ENCODE data around the gene MUC13.
A peak's percentile ranks its signal among the peaks of the same experiment; 100 is the strongest.

The MUC13 gene

GRCh38 chr3:124934577-124934976, at the start of gene MUC13:
TSS of gene MUC13 (minus strand) at chr3:124934751. CDS start at chr3:124934712, 39 bp downstream.
- Mint-ChIP-seq H3K27me3 (peaks cover 16 to 23% of the 10 kb centered on the region in 2 donors), H3K36me3 (no peaks in the 10 kb centered on the region), H3K4me1 (no peaks in the 10 kb centered on the region), H3K9me3 (no peaks in the 10 kb centered on the region), H3K27ac (no peak within 1 kb of the TSS), H3K4me3 (no peak within 1 kb of the TSS)
- ATAC-seq (replicated peaks) (no peak), DNase-seq (no peak)

- Mint-ChIP-seq H3K9me3 (no peaks in the 10 kb centered on the region), H3K4me1 (no peaks in the 10 kb centered on the region), H3K4me3 (no peak overlapping the region), H3K27me3 (no peaks in the 10 kb centered on the region), H3K27ac (no peak overlapping the region), H3K36me3 (peaks cover 7 to 14% of the 10 kb centered on the region in 2 donors)
- DNase-seq (no peak), ATAC-seq (replicated peaks) (no peak)
Observed at GRCh38 chr3:124982855-124983254, 48.3 kb upstream of the MUC13 start.

GRCh38 chr3:124981472-124981871, 46.9 kb upstream of the MUC13 start:
- no peaks in the 10 kb centered on the region for H3K27me3 Mint-ChIP-seq
- H3K9me3 Mint-ChIP-seq = no peaks in the 10 kb centered on the region
- H3K27ac Mint-ChIP-seq = no peak overlapping the region
- ATAC-seq (replicated peaks) (no peak), DNase-seq (no peak)
- no peaks in the 10 kb centered on the region for H3K4me1 Mint-ChIP-seq
- peaks cover 7 to 28% of the 10 kb centered on the region in 2 donors for H3K36me3 Mint-ChIP-seq
- H3K4me3 Mint-ChIP-seq = no peak overlapping the region

GRCh38 chr3:124978627-124979026, 44.1 kb upstream of the MUC13 start:
- no peak for ATAC-seq (replicated peaks)
- no peak overlapping the region for H3K27ac Mint-ChIP-seq
- no peak overlapping the region for H3K4me3 Mint-ChIP-seq
- H3K9me3 Mint-ChIP-seq = no peaks in the 10 kb centered on the region
- H3K36me3 Mint-ChIP-seq = peaks cover 3 to 20% of the 10 kb centered on the region in 2 donors
- no peaks in the 10 kb centered on the region for H3K27me3 Mint-ChIP-seq
- DNase-seq = no peak
- no peaks in the 10 kb centered on the region for H3K4me1 Mint-ChIP-seq

- no peaks in the 10 kb centered on the region for H3K27me3 Mint-ChIP-seq
- DNase-seq (no peak), ATAC-seq (replicated peaks) (no peak)
- H3K27ac Mint-ChIP-seq = no peak overlapping the region
- H3K4me1 Mint-ChIP-seq = no peaks in the 10 kb centered on the region
- peaks cover 1 to 17% of the 10 kb centered on the region in 2 donors for H3K36me3 Mint-ChIP-seq
- no peak overlapping the region for H3K4me3 Mint-ChIP-seq
- H3K9me3 Mint-ChIP-seq = no peaks in the 10 kb centered on the region
Observed at GRCh38 chr3:124976383-124976782, 41.8 kb upstream of the MUC13 start.

GRCh38 chr3:124974691-124975090, 40.1 kb upstream of the MUC13 start:
- H3K4me1 Mint-ChIP-seq = no peaks in the 10 kb centered on the region
- no peak overlapping the region for H3K4me3 Mint-ChIP-seq
- no peaks in the 10 kb centered on the region for H3K9me3 Mint-ChIP-seq
- DNase-seq (no peak), ATAC-seq (replicated peaks) (no peak)
- H3K36me3 Mint-ChIP-seq = peaks cover 6 to 22% of the 10 kb centered on the region in 2 donors
- no peaks in the 10 kb centered on the region for H3K27me3 Mint-ChIP-seq
- no peak overlapping the region for H3K27ac Mint-ChIP-seq

GRCh38 chr3:124973290-124973689, 38.7 kb upstream of the MUC13 start:
- H3K4me1 Mint-ChIP-seq = no peaks in the 10 kb centered on the region
- peaks cover 6 to 28% of the 10 kb centered on the region in 2 donors for H3K36me3 Mint-ChIP-seq
- H3K27ac Mint-ChIP-seq = no peak overlapping the region
- no peak overlapping the region for H3K4me3 Mint-ChIP-seq
- ATAC-seq (replicated peaks) = no peak
- no peaks in the 10 kb centered on the region for H3K27me3 Mint-ChIP-seq
- DNase-seq = no peak
- no peaks in the 10 kb centered on the region for H3K9me3 Mint-ChIP-seq

GRCh38 chr3:124972457-124972856, 37.9 kb upstream of the MUC13 start:
- H3K27ac Mint-ChIP-seq = no peak overlapping the region
- ATAC-seq (replicated peaks) = no peak
- no peaks in the 10 kb centered on the region for H3K27me3 Mint-ChIP-seq

GRCh38 chr3:124969963-124970722, 35.6 kb upstream of the MUC13 start:
- DNase-seq (no peak), ATAC-seq (replicated peaks) (no peak)
- H3K9me3 Mint-ChIP-seq = no peaks in the 10 kb centered on the region
- H3K4me1 Mint-ChIP-seq = no peaks in the 10 kb centered on the region
- peaks cover 6 to 11% of the 10 kb centered on the region in 2 donors for H3K36me3 Mint-ChIP-seq
- no peaks in the 10 kb centered on the region for H3K27me3 Mint-ChIP-seq
- H3K4me3 Mint-ChIP-seq = no peak overlapping the region
- no peak overlapping the region for H3K27ac Mint-ChIP-seq

More at GRCh38 chr3:124972457-124972856, 37.9 kb upstream of the MUC13 start:
- no peak for DNase-seq
- Mint-ChIP-seq H3K4me1 (no peaks in the 10 kb centered on the region), H3K9me3 (no peaks in the 10 kb centered on the region), H3K36me3 (peaks cover 6 to 22% of the 10 kb centered on the region in 2 donors), H3K4me3 (no peak overlapping the region)

- Mint-ChIP-seq H3K4me3 (no peak overlapping the region), H3K27ac (no peak overlapping the region), H3K4me1 (no peaks in the 10 kb centered on the region), H3K9me3 (no peaks in the 10 kb centered on the region), H3K27me3 (no peaks in the 10 kb centered on the region), H3K36me3 (peaks cover 6 to 11% of the 10 kb centered on the region in 2 donors)
- DNase-seq (no peak), ATAC-seq (replicated peaks) (no peak)
Observed at GRCh38 chr3:124969190-124969589, 34.6 kb upstream of the MUC13 start.

- peak overlapping the region; percentile 47 for H3K27ac Mint-ChIP-seq
- H3K36me3 Mint-ChIP-seq = peaks cover 6 to 11% of the 10 kb centered on the region in 2 donors
- DNase-seq (no peak), ATAC-seq (replicated peaks) (no peak)
- no peak overlapping the region for H3K4me3 Mint-ChIP-seq
- no peaks in the 10 kb centered on the region for H3K27me3 Mint-ChIP-seq
- no peaks in the 10 kb centered on the region for H3K4me1 Mint-ChIP-seq
- no peaks in the 10 kb centered on the region for H3K9me3 Mint-ChIP-seq
Observed at GRCh38 chr3:124967964-124968363, 33.4 kb upstream of the MUC13 start.

GRCh38 chr3:124966521-124967445, 32.2 kb upstream of the MUC13 start:
- Mint-ChIP-seq H3K9me3 (no peaks in the 10 kb centered on the region), H3K36me3 (peaks cover 5 to 11% of the 10 kb centered on the region in 2 donors), H3K4me3 (no peak overlapping the region), H3K4me1 (peaks cover 6 to 9% of the 10 kb centered on the region in 2 donors), H3K27ac (no peak overlapping the region), H3K27me3 (no peaks in the 10 kb centered on the region)
- no peak for DNase-seq
- no peak for ATAC-seq (replicated peaks)

- Mint-ChIP-seq H3K36me3 (peaks cover 3 to 9% of the 10 kb centered on the region in 2 donors), H3K4me3 (no peak overlapping the region), H3K27ac (no peak overlapping the region), H3K9me3 (no peaks in the 10 kb centered on the region), H3K4me1 (peaks cover 6 to 9% of the 10 kb centered on the region in 2 donors), H3K27me3 (no peaks in the 10 kb centered on the region)
- peak in 1 of 2 donors; percentile 55 for ATAC-seq (replicated peaks)
- no peak for DNase-seq
Observed at GRCh38 chr3:124965413-124965812, 30.9 kb upstream of the MUC13 start.

GRCh38 chr3:124964387-124964786, 29.8 kb upstream of the MUC13 start:
- Mint-ChIP-seq H3K9me3 (no peaks in the 10 kb centered on the region), H3K27ac (no peak overlapping the region), H3K4me3 (no peak overlapping the region), H3K4me1 (peaks cover 6 to 9% of the 10 kb centered on the region in 2 donors), H3K36me3 (peaks cover 0 to 5% of the 10 kb centered on the region in 2 donors), H3K27me3 (no peaks in the 10 kb centered on the region)
- ATAC-seq (replicated peaks) (no peak), DNase-seq (no peak)

All from stimulated activated naive B cell treated with anti-CD40 and anti-IgM and Interleukin-4, amounts not matched to agents 10 μg/mL and 1 μg/mL and 100 μg/mL, for 72 hours (primary cell).